Measurements from ENCODE around the gene SIAH3. TPM values are rescaled to one million over a fixed set of nuclear protein-coding genes. Genes with fewer than 3 reads are reported as not detected.

SIAH3 gene
- total RNA-seq, 1 experiment from 2014 or later = not detected

GRCh38 chr13:45812695-45813372 lies 38.7 kb downstream of the SIAH3 start:
- no peak overlapping the region for H3K27ac ChIP-seq (ENCODE audit: low read length)
- DNase-seq (no peak), ATAC-seq (no peak)
- no peak overlapping the region for H3K4me3 ChIP-seq (ENCODE audit: low read length)
- POLR2A ChIA-PET (ENCODE audit: unreplicated experiment) = no interaction called here
- no peak overlapping the region for H3K9ac ChIP-seq (ENCODE audit: low read length)
- CTCF ChIA-PET = no interaction called here
- H3K4me1 ChIP-seq (ENCODE audit: insufficient read depth, low read length) = no peaks in the 10 kb centered on the region
- no peaks in the 10 kb centered on the region for H3K27me3 ChIP-seq (ENCODE audit: low read length)
- no peaks in the 10 kb centered on the region for H3K9me3 ChIP-seq (ENCODE audit: low read length)
- intact Hi-C loops (cut with micrococcal nuclease) = no loop called here
- no peaks in the 10 kb centered on the region for H4K20me1 ChIP-seq (ENCODE audit: low read length)
- H3K36me3 ChIP-seq (ENCODE audit: low read depth, low read length) = no peaks in the 10 kb centered on the region
- BruUV-seq (replicated peaks) = no TSS peak
- H3K9me2 ChIP-seq (replicated peaks; ENCODE audit: low read length) = no peaks in the 10 kb centered on the region
- no peak overlapping the region for H2AFZ ChIP-seq (ENCODE audit: low read length)
- TF ChIP-seq, protein P1, sequence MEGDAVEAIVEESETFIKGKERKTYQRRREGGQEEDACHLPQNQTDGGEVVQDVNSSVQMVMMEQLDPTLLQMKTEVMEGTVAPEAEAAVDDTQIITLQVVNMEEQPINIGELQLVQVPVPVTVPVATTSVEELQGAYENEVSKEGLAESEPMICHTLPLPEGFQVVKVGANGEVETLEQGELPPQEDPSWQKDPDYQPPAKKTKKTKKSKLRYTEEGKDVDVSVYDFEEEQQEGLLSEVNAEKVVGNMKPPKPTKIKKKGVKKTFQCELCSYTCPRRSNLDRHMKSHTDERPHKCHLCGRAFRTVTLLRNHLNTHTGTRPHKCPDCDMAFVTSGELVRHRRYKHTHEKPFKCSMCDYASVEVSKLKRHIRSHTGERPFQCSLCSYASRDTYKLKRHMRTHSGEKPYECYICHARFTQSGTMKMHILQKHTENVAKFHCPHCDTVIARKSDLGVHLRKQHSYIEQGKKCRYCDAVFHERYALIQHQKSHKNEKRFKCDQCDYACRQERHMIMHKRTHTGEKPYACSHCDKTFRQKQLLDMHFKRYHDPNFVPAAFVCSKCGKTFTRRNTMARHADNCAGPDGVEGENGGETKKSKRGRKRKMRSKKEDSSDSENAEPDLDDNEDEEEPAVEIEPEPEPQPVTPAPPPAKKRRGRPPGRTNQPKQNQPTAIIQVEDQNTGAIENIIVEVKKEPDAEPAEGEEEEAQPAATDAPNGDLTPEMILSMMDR (conservative IDR thresholded peaks at IDR 0.05; ENCODE audit: low read depth, low read length) = no peak
- no peak for TF ChIP-seq EZH2phosphoT487 (IDR thresholded peaks at IDR 0.05; ENCODE audit: borderline replicate concordance, low read length)
- TF ChIP-seq EZH2 (IDR thresholded peaks at IDR 0.05; ENCODE audit: low read length, unreplicated experiment) = no peak
- no peaks in the 10 kb centered on the region for H3F3A ChIP-seq (ENCODE audit: low read length, unreplicated experiment)
- no peak overlapping the region for H3K4me2 ChIP-seq (ENCODE audit: low read length)
- no peaks in the 10 kb centered on the region for H3K79me2 ChIP-seq (ENCODE audit: low read length)

GRCh38 chr13:45811891-45812694 lies 39.5 kb downstream of the SIAH3 start:
- H3K79me2 ChIP-seq (ENCODE audit: low read length) = no peaks in the 10 kb centered on the region
- TF ChIP-seq, protein P1 (conservative IDR thresholded peaks at IDR 0.05; ENCODE audit: low read depth, low read length) = no peak
- no peak for TF ChIP-seq EZH2 (IDR thresholded peaks at IDR 0.05; ENCODE audit: low read length, unreplicated experiment)

More at GRCh38 chr13:45811891-45812694, 39.5 kb downstream of the SIAH3 start:
- no peaks in the 10 kb centered on the region for H3K36me3 ChIP-seq (ENCODE audit: low read depth, low read length)
- H4K20me1 ChIP-seq (ENCODE audit: low read length) = no peaks in the 10 kb centered on the region
- H3K4me1 ChIP-seq (ENCODE audit: insufficient read depth, low read length) = no peaks in the 10 kb centered on the region
- 0 out of 2 replicates have a peak, but pooled peaks have one; percentile 22 for ATAC-seq
- DNase-seq = peak; percentile 46
- ChIA-PET CTCF (no interaction called here), POLR2A (ENCODE audit: unreplicated experiment) (no interaction called here)
- H3K9me3 ChIP-seq (ENCODE audit: low read length) = no peaks in the 10 kb centered on the region
- H2AFZ ChIP-seq (ENCODE audit: low read length) = no peak overlapping the region
- no peak overlapping the region for H3K4me3 ChIP-seq (ENCODE audit: low read length)
- H3F3A ChIP-seq (ENCODE audit: low read length, unreplicated experiment) = no peaks in the 10 kb centered on the region
- H3K27ac ChIP-seq (ENCODE audit: low read length) = no peak overlapping the region
- intact Hi-C loops (cut with micrococcal nuclease) = no loop called here
- no TSS peak for BruUV-seq (replicated peaks)
- no peaks in the 10 kb centered on the region for H3K27me3 ChIP-seq (ENCODE audit: low read length)
- H3K9ac ChIP-seq (ENCODE audit: low read length) = no peak overlapping the region
- no peaks in the 10 kb centered on the region for H3K9me2 ChIP-seq (replicated peaks; ENCODE audit: low read length)
- H3K4me2 ChIP-seq (ENCODE audit: low read length) = no peak overlapping the region

All from PC-3 (cell line).